HG03103 (cell line): Measurements from ENCODE around the gene SORBS2.
"Not testable (repeated sequence)": the region's sequence is repeated elsewhere in the genome, so short reads cannot be mapped to it uniquely, and the experiment has no call there.

ENCODE experiments used
- ATAC-seq: cut with Tn5 transposase; IDR thresholded peaks from one replicate; pipeline ENCODE4 v1.9.1; 2021; ENCODE audit warnings: low read depth; ENCODE audit not compliant: unreplicated experiment

SORBS2 gene

GRCh38 chr4:185573651-185574199 is 238.3 kb downstream of the SORBS2 start:
- ATAC-seq: no peak

GRCh38 chr4:185570727-185571126 is 241.3 kb downstream of the SORBS2 start:
- no peak for ATAC-seq

GRCh38 chr4:185567381-185568376 is 244.3 kb downstream of the SORBS2 start:
- no peak for ATAC-seq

GRCh38 chr4:185566972-185567371 is 245.0 kb downstream of the SORBS2 start:
- ATAC-seq: no peak

GRCh38 chr4:185566425-185566824 is 245.6 kb downstream of the SORBS2 start:
- no peak for ATAC-seq

GRCh38 chr4:185565696-185566095 is 246.3 kb downstream of the SORBS2 start:
- ATAC-seq: no peak

GRCh38 chr4:185564349-185564748 is 247.6 kb downstream of the SORBS2 start:
- ATAC-seq: no peak

- ATAC-seq: no peak
Observed at GRCh38 chr4:185562531-185562930, 249.5 kb downstream of the SORBS2 start.

- no peak for ATAC-seq
Observed at GRCh38 chr4:185560316-185560715, 251.7 kb downstream of the SORBS2 start.

GRCh38 chr4:185559915-185560281 is 252.1 kb downstream of the SORBS2 start:
- no peak for ATAC-seq

- ATAC-seq: not testable (repeated sequence)
Observed at GRCh38 chr4:185559251-185559914, 252.6 kb downstream of the SORBS2 start.

GRCh38 chr4:185554365-185555126 is 257.4 kb downstream of the SORBS2 start:
- no peak for ATAC-seq

GRCh38 chr4:185552254-185552653 is 259.7 kb downstream of the SORBS2 start:
- ATAC-seq: no peak

GRCh38 chr4:185550933-185551332 is 261.1 kb downstream of the SORBS2 start:
- no peak for ATAC-seq

GRCh38 chr4:185549095-185549639 is 262.8 kb downstream of the SORBS2 start:
- ATAC-seq: no peak

- ATAC-seq: no peak
Observed at GRCh38 chr4:185548587-185548986, 263.4 kb downstream of the SORBS2 start.

- no peak for ATAC-seq
Observed at GRCh38 chr4:185546335-185546734, 265.7 kb downstream of the SORBS2 start.

- ATAC-seq: no peak
Observed at GRCh38 chr4:185542626-185543315, 269.2 kb downstream of the SORBS2 start.

GRCh38 chr4:185541251-185541727 is 270.7 kb downstream of the SORBS2 start:
- ATAC-seq: no peak
